ENCODE measurements around the gene MBP.
A peak's percentile ranks its signal among the peaks of the same experiment; 100 is the strongest.

MBP gene

DNA sequence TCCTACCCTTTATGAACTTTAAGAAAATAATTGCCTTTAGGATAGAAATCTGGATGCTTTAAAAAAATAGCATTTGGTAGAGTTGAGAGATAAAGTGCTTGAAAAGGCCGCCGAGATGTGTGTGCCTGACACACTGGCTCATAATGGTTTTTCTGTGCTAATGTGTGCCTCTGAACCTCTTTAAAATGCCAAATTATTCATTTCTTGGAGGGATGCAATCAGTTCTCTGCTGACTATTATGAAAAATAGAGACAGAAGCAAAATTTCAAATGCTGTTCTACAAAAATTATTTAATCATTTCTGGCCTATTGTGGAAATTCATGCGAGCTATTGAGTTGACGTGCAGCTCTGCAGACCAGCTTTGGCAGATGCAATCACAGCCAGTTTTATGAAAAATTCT lies 18.0 kb upstream of the MBP start:
- no peak for DNase-seq

DNA sequence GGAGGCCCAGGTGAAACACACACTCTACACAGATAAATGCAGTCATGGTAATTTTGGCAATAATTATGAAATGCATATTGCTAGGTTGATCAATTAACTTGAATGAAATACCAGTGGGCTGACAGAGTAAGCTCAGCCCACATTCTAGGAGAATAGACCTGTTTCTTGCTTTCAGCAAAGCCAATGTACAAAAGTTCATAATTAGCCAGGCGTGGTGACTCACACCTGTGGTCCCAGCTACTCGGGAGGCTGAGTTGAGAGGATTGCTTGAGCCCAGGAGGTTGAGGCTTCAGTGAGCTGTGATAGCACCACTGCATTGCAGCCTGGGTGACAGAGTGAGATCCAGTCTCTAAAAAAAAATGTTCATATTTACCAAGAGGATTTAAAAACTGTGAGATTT lies 15.7 kb upstream of the MBP start:
- no peak for DNase-seq

DNA sequence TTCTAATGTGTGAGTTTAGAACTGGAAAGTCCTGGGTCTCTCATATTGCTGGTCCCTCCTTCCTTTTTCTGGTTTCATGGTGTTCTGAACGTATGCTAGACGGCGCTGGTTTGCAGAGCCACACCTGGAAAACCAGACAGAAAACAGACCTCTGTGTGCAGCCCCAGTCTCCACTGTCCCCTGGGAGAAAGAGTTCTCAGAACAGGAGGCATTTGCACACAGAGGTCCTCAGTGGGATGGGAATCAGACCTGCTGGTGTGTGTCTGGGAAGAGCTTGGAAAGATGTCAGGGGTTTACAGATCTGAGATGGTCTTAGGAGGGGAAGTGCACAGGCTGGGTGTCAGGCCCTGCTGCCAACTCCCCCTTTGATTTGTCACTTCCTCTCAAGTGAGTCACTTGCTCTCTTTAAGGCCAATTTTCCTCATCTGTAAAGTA lies 14.9 kb upstream of the MBP start:
- DNase-seq: peak; percentile 32

DNA sequence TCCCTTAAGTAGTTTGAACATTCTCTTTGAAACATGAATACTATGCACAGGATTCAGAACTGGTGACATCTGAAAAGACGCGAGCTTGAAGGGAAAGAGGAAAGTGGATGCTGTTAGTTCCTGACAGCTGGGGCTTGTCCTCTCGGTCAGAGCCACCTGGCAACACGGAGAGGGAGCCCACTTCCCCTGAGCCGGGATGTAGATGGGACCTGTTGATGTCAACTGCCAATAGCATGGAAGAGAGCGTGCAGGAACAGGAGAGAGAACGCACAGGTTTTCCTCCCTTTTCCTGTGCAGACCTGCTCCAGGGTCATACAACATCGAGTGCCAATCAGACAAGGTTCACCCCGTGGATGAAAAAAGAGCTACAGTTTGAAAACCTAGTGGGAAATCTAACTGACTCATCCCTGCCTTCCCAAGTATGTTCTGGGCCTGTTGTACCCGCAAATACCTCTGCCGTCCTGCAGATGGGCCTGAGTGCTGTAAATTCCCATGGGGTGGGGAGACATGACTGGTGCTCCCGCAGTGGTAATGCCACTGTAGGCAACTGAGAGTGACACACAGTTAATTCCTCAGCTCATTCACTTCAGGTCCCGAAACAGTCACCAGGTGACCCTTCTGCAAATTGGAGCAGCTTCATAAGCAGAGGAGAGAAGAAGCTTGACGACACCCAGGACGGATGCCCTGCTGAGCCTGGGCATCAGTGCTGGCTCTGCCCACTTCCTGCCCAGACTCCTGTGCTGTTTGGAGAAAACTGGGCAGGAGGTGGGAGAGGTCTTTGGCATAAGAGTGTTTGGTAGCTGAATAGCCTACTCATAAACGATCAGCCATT lies 13.9 kb upstream of the MBP start:
- DNase-seq: no peak

DNA sequence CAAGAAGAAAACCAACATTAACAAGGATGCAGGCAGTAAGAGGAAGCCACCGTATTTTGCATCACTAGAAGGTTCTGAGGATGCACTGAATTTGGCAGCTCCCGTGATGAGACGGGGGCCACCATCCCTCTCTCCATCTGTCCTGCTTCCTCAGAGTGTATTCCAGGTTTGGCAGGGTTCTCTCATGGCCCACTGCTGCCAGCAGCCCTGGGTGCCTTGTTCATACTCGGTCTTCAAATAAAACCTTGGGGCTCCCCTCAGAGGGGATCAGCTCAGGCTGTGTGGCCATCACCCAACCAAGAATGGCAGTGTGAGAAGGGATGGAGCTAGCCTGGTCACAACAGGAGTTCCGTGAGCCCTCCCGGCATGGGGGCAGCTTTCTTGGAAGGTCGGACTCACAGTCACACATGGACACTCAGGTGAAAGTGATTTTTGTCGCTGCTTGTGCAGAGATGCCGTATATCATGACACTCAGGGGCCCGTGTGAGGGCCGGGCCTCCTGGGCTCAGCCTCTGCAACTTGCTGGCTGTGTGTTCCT lies 12.8 kb upstream of the MBP start:
- no peak for DNase-seq

DNA sequence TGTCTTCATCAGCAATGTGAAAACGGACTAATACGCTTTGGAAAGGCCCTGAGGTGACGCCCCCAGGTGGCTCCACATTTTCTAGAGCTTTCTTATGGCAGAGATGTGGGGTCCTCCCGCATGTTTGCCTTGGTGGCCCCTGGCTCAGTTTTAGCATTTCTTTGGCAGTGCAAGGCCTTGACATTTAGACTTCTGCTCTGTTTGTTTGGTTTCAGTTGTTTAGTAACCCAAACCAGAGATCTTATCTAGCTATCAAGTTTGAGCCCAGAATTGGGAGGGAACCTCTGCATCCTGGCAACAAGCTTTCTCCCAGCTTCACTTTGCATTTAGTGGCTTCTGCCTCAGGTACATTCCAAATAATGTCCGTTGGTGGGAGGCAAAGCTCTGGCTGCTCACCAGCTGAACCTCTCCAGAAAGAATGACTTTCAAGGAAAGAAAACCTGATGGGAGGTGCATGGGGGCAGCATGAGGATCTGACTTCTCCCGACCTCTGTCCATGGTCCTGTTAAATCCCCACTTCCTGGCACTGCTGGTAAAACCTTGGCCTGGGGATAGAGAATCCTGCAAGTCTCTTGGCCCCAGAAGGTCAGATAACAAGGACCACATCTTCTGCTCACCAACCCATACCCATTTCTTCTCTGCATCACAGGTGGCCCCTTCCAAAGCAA lies 12.0 kb upstream of the MBP start:
- DNase-seq: no peak

DNA sequence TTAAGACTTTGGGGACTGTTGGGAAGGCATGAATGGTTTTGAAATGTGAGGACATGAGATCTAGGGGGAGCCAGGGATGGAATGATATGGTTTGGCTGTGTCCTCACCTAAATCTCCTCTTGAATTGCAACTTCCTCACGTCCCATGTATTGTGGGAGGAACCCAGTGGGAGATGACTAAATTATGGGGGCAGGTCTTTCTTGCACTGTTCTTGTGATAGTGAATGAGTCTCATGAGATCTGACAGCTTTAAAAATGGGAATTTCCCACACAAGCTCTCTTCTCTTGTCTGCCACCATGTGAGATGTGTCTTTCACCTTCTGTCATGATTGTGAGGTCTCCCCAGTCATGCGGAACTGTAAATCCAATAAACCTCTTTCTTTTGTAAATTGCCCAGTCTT lies 11.5 kb upstream of the MBP start:
- no peak for DNase-seq

DNA sequence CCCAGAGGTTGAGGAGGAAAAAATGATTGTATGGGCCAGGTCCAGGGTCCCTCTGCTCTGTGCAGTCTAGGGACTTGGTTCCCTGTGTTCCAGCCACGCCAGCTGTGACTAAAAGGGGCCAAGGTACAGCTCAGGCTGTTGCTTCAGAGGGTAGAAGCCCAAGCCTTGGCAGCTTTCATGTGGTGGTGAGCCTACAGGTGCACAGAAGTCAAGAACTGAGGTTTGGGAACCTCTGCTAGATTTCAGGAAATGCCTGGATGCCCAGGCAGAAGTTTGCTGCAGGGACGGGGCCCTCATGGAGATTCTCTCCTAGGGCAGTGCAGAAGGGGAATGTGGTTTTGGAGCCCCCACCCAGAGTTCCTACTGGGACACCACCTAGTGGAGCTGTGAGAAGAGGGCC lies 10.6 kb upstream of the MBP start:
- no peak for DNase-seq

DNA sequence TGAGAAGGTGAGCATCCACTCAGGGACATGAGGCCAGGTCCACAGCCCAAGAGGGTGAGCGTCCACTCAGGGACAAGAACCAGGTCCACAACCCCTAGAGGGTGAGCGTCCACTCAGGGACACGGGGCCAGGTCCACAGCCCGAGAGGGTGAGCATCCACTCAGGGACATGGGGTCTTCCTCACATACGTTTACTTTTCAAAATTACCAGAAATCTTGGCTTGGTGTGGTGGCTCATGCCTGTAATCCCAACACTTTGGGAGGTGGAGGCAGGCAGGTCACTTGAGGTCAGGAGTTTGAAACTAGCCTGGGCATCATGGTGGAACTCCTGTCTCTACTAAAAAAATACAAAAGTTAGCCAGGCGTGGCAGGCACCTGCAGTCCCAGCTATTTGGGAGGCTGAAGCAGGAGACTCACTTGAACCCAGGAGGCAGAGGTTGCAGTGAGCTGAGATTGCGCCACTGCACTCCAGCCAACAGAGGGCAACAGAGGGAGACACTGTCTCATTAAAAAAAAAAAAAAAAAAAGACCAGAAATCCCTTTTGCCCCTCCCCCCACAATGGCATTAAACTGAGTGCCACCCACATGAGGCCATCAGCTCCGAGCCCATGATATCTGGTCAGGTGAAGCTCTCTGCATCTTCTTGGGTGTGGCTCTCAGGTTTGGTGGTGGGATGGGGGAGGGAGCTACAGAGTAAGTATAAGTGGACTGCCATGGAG lies 9.0 kb upstream of the MBP start:
- no peak for DNase-seq

DNA sequence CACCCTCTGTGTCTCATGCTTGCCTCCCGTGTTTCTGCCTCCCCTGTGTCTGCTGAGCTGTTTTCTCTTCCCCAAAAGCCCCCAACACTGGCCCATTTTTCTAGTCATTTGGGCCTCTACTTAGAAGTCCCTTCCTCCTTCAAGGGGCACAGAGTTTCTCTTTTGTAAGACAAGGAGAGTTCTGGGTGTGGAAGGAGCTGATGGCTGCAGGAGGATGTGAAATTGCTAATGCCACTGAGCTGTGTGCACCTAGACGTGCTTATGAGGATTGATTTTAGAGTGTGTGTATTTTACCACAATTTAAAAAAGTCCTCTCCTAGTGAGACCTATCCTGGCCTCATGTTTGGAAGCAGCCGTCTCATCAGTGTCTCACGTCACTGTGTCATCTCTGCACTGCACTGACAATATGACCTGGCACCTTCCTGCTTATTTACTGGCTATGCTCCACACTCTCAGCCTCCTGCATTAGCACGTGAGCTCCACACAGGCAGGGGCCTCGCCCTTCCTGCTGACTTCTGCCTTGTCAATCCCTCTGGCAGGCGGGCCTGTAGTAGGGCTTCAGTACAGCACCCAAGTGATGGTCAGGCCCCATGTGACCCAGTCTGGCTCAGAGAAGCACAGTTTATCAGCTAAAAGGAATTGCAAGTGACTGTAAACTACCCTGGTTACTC lies 8.0 kb upstream of the MBP start:
- DNase-seq: peak; percentile 51

DNA sequence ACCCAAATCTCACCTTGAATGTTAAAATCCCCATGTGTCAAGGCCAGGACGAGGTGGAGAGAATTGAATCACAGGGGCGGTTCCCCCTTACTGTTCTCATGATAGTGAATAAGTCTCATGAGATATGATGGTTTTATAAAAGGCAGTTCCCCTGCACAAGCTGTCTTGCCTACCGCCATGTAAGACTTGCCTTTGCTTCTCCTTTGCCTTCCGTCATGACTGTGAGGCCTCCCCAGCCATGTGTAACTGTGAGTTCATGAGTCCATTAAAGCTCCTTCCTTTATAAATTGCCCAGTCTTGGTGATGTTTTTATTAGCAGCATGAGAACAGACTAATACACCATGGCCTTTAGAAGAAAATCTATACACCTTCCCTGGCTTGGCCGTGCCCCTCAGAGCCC lies 7.4 kb upstream of the MBP start:
- no peak for DNase-seq

DNA sequence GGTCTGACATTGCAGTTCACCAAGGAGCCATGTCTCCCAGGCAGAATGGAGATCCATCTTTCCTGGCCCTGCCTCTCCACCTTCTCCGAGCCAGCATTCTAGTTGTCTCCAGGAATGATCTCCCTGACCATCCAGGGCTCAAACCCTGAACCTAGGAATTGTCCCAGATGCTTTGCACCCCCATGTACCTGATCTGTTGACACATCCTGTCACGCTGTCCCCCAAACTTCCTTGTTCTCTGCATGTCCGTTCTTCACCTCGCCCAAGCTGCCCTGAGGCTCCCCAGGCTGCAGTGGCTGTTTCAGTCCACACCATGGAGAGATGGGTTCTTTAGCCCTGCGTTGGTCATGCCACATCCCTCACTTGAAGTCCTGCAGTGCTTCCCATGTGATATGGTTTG lies 7.0 kb upstream of the MBP start:
- DNase-seq: no peak

DNA sequence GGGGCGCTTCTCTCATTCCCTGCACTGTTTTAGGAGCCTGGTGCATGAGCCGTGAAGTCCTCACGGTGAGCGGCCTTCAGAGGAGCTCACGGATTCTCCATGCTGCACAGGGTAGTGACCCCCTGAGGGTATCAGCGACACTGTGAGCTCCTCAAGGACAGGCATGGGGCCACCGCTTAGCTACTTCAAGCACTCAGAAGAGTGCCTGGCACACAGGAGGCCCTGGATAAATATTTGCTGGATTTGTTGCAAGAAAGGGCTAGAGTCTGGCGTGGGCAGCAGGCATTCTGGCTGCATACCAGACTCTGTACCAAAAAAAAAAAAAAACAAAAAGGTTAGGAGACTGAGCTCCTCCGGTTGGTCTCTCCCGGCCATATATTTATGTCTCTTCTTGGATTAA lies 5.7 kb upstream of the MBP start:
- no peak for DNase-seq

DNA sequence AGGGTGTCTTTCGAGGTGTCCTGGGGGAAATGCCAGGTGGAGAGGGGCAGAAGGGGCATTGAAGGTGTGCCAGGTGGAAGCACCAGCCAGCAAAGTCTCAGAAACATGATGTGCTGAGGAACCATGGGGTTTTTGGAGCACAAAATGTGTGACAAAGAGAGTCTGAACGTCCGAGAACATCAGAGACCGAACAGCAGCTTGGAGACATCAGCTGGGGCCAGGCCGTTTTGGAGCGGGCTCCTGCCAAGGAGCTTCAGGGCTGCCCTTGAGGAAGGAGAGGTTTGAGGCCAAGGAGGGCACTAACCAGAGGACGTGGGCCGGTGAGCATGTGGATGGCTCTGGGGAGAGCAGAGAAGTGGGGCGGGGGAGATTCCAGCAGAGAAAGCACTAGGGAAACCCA lies 5.3 kb upstream of the MBP start:
- DNase-seq: no peak

DNA sequence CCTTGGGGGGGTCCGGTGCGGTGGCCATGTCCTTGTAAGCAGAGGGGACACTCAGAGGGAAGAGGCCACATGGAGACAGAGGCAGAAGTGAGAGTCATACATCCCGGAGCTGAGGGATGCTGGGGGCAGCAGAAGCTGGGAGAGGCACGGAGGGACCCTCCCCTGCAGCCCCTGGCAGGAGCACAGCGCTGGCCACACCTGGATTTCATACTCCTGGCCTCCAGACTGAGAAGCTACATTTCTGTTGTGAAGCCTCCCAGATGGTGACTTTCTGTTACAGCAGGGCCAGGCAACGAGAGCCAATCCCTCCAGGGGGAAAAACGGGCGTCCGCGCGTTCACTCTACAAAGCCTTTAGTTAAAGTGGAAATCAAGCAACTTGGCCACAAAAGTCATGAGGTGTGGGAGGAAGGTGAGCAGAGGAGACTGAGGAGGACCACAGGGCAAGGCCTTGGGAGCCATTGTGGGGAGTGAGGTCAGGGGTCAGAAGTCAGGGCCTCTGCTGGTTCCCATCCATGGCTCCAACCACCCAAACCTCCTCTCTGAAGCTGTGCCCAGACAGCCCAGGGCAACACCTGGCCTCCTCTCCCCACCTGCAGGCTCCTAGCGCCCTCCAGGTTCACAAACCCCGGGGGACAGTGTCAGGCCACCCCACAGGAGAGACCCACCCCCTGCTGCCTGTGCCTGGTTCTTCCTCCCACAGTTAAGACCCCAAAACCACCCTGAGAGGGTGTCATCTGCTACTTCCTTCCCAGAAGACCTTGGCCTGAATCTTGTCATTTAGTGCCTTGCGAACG lies 4.5 kb upstream of the MBP start:
- no peak for DNase-seq

DNA sequence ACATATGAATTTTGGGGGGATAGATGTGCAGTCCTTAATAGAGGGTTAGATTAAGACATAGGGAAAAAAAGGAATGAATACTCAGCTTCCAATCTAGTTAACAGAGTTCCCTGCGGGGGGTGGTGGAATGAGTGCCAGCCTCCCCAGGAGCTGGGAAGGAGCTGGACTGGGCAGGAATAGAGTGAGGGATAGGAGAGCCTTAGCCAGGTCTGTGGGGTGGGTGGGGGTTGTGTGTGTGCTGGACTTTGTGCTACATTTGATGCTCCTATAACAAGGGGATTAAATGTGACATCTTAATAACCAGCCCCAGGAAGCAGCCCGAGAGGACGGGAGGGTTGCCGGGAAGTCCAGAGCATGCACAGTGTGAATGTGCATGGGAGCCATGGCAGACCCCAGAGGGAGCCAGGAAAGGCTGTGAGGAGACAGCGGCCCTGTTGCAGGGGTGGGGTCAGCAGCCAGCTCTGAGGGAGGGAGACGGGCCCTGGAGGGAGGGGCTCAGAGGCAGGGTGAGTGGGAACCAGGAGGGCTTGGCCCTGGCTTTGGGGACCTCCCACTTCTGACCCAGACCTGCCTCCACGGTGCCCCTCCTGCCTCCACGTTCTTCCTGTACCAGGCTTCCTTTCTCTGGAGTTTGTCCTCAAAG lies 3.6 kb upstream of the MBP start:
- DNase-seq: no peak

DNA sequence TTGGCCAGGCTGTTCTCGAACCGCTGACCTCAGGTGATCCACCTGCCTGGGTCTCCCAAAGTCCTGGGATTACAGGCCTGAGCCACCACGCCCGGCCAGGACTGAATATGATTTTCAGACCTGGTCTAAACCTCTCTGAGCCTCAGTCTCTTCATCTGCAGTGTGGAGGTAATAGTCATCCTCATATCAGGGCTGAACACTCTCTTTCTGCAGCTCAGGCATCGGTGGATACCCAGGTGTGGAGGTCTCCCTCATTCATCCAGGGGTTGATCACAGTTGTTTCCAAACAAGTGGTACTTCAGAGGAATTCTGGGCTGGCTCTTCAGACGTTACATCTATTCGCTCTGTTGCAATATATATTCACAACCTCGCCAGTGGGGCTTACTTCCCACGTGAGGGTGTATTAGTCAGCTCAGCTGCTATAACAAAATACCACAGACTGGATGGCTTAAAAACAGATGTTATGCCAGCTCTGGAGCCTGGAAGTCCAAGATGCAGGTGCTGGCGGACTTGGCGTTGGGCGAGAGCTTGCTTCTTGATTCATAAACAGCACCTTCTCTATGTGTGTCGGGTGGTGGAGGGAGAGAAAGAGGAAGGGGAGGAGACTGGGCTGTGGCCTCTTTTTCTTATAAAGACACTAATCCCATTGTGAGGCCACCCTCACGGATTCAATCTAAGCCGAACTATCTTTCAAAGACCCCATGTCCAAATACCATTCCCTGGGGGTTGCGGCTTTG lies 2.9 kb upstream of the MBP start:
- no peak for DNase-seq

DNA sequence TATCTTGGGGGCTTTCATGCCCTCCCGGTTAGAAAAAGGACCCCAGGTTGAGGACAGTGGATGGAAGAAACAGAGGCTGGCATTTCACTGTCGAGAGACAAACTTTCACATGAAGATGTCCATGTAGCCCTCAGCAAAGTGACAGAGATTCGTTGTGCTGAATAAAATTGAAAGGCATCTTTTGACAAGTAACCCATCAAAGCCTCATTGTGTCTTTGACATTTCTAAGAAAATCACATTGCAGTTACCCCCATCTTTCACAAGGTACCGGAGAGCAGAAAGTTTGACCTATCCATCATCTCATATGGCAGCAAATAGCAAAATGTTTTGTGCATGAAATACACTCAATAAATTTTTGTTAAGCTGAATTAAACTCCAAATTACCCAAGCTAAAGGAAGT lies 2.0 kb upstream of the MBP start:
- no peak for DNase-seq

DNA sequence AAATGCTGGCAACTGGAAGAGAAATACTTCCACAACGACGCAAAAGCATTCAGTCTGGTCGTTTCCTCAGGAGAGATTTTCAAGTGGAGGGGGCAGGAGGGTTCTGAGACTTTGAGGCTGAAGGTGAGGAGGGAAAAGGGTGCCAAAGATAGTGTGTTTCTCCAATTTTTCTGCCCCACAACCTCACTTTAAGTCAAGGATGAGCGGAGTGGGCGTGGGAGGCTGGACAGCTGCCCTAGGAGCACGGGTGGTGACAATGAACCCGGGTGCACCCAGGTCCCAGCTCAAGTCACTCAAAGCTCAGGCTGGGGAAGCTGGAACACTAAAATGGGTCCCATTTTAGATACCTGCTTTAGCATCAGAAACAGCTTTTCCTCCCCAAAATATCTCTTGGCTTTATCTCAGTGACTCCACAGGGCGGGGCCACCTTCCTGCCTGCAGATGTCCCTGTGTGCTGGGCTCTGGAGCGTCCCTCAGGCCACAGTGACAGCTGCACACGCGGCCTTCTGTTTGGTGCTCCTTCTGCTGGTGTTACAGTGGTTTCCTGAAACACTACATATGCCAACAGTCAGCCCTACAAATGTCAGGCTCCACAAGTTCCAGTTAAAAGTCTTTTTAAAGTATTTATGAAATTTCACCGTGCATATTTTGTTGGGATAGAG lies 1.4 kb upstream of the MBP start:
- no peak for DNase-seq

DNA sequence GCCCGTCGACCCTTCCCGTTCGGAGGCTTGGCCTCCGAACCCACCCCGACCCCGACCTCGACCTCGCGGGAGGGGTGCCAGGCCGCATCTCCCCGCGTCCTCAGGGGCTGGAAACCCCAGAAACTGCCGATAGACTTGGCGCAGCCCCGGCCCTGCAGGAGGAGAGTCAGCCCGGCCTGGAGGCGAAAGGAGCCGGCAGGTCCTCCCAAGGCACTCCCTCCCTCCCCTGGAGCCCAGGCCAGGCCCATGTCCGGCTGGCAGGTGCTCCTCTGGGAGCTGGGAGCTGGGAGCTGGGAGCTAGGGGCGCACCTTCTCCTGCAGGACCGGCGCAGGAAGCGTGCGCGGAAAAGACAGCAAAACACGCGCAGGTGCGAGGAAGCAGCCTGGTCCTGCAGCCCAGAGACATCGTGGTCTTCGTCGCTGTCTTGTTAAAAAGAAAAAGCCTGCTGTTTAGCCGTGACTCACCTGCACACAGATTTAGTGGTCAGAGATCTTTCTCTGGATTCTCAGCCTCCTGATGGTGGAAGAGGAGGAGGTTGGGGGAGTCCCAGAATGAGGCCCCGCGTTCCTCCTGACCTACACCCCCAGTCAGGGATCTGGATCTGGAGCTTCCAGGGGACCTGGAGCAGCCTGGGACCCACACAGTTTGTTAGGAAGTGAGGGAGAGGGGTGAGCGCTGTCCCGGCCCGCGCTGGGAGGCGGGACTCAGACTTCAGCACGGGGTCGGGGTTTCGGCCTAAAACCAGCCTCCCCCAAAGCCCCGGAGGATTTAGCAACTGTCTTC lies 660 bp upstream of the MBP start:
- DNase-seq: no peak
